Prostate gland (tissue), 2 donors: ENCODE measurements around the gene RASSF1. TPM values are rescaled to one million over a fixed set of nuclear protein-coding genes. Genes with fewer than 3 reads are reported as not detected.

Experiments
- DNase-seq: peaks from one replicate; pipeline ENCODE4 v3.0.0-alpha.2; 2019; ENCODE audit warnings: low spot score
- H3K27ac ChIP-seq, 2 donors: fragments of 200-600 bp; sonication (generic); 2 replicates each; pipeline ENCODE4 v1.5.1; 2017 to 2019
- H3K27me3 ChIP-seq: fragments of 200-600 bp; sonication (generic); replicated peaks from 2 replicates; pipeline ENCODE4 v1.5.1; 2019; ENCODE audit not compliant: insufficient read depth
- H3K36me3 ChIP-seq, 2 donors: fragments of 200-600 bp; sonication (generic); 1 replicate in 1 of 2; 2 replicates in 1 of 2; pipeline versions ENCODE4 v1.5.1 to v1.8.1; 2017 to 2019
- H3K4me1 ChIP-seq: fragments of 200-600 bp; sonication (generic); replicated peaks from 2 replicates; pipeline ENCODE4 v1.5.1; 2019
- H3K4me3 ChIP-seq, 2 donors: fragments of 200-600 bp; sonication (generic); 2 replicates each; pipeline ENCODE4 v1.5.1; 2017 to 2019
- H3K9me3 ChIP-seq: fragments of 200-600 bp; sonication (generic); 2 replicates; pipeline ENCODE4 v1.5.1; 2017
- CTCF ChIP-seq, 4 experiments: fragments of 200-600 bp in 2 of 4; fragments of 450-650 bp in 2 of 4; sonication (generic) in 2 of 4; IDR thresholded peaks; 1 replicate in 3 of 4; 2 replicates in 1 of 4; pipeline ENCODE4 v1.5.1; 2016 to 2019; ENCODE audit warnings: antibody characterized with exemption in 4 of 4, mild to moderate bottlenecking in 2 of 4, moderate library complexity in 2 of 4
- POLR2A ChIP-seq: fragments of 450-650 bp; IDR thresholded peaks from one replicate; pipeline ENCODE4 v1.6.1; 2016; ENCODE audit warnings: antibody characterized with exemption, mild to moderate bottlenecking
- POLR2AphosphoS5 ChIP-seq: sonication (generic); formaldehyde crosslinking; IDR thresholded peaks from one replicate; pipeline ENCODE4 v1.6.1; 2017; ENCODE audit warnings: antibody characterized with exemption
- WGBS: methylation state at CpG from one replicate; pipeline ENCODE4 v1.1.5; 2018; 5-methylcytosine and 5-hydroxymethylcytosine counted together
- intact Hi-C: fragments of 100-400 bp; cut with DNase I; formaldehyde crosslinking; loops from one replicate; pipeline ENCODE4 v1.14.2; 2022
- total RNA-seq, 2 donors: library from RNA; depleted of rRNA; stranded (reverse); fragments of >200 nt; gene quantifications; one replicate each; pipeline ENCODE4 v1.1.0, GENCODE V29; 2016

RASSF1 gene
- total RNA-seq, 2 donors from 2014 or later = 23.8 to 36.6 TPM

DNA sequence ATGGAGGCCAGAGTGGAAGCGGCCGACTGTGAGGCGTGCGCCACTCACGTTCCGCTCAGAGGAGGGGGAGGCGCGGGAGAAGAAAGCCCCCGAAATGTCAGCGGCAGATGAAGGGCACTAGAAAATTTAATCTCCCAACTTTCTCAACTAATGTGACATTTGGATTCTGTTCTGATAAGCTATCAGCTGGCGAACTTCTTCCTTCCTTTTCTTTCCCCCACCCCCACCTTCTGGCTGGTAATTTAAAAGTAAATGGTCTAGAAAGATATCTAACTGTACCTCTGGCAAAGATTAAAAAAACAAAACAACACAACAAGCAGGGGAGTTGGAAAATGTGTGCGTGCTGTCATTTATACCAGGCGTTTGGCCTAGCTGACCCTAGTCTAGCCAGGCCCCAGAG, 45.1 kb upstream of the RASSF1 start:
- no peak overlapping the region for H3K27ac ChIP-seq
- no peak for DNase-seq
- no peak overlapping the region for H3K4me3 ChIP-seq
- no peaks in the 10 kb centered on the region for H3K4me1 ChIP-seq
- H3K36me3 ChIP-seq = no peaks in the 10 kb centered on the region
- intact Hi-C loops = no loop called here
- WGBS = 84% methylated on average over 13 of the region's 13 CpGs
- TF ChIP-seq CTCF (IDR thresholded peaks at IDR 0.05) (no peak), POLR2AphosphoS5 (no peak), POLR2A (no peak)
- no peaks in the 10 kb centered on the region for H3K27me3 ChIP-seq
- no peaks in the 10 kb centered on the region for H3K9me3 ChIP-seq

DNA sequence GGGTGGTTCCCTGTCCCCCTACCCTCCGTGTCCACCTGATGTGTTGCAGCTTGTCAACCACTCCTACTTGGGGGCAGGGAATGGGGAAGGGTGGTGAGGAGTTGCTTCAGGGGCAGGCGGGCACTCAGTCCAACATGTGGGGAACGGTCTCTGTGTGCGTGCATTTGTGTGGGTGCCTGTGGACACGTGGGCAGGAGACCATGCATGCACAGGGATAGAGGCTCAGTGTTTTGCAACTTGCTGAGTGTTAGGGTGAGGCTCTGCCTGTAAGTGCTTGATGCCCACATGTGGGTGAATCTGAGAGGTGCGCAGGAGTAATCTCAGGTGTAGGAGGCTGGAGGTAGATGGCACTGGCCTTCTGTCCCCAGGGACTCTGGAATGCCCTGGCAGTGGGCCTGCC, 43.1 kb upstream of the RASSF1 start:
- Histone ChIP-seq H3K4me1 (no peaks in the 10 kb centered on the region), H3K9me3 (no peaks in the 10 kb centered on the region), H3K36me3 (no peaks in the 10 kb centered on the region), H3K27me3 (no peaks in the 10 kb centered on the region), H3K27ac (no peak overlapping the region), H3K4me3 (no peak overlapping the region)
- no peak for DNase-seq
- TF ChIP-seq POLR2AphosphoS5 = no peak
- TF ChIP-seq POLR2A = no peak
- no peak for TF ChIP-seq CTCF (IDR thresholded peaks at IDR 0.05)
- intact Hi-C loops = no loop called here
- 74% methylated on average over 6 of the region's 6 CpGs for WGBS

GRCh38 chr3:50382722-50383121, 42.1 kb upstream of the RASSF1 start:
- Histone ChIP-seq H3K36me3 (no peaks in the 10 kb centered on the region), H3K9me3 (no peaks in the 10 kb centered on the region), H3K4me3 (no peak overlapping the region), H3K27ac (no peak overlapping the region), H3K27me3 (no peaks in the 10 kb centered on the region), H3K4me1 (no peaks in the 10 kb centered on the region)
- DNase-seq = no peak
- intact Hi-C loops = no loop called here
- 86% methylated on average over 12 of the region's 12 CpGs for WGBS
- no peak for TF ChIP-seq POLR2A
- TF ChIP-seq CTCF (IDR thresholded peaks at IDR 0.05) = no peak
- TF ChIP-seq POLR2AphosphoS5 = no peak

DNA sequence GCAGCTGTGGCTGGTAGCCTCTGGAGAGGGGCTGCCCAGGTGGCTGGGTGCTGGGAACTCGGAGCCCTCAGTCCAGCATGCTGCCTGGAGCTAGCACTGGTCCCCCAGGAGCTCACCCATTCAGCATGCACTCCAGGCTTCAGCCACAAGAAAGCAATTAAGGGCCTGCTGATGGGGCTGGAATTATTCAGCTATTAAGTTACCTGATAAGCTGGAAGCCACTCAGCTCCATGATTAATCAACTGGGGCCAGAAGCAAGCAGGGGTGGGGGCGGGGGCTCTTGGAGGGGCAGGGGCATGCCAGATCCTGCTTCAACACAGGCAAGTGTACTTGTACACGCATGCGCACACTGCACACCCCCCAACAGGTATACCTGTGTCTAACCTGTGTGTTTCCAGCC, 40.7 kb upstream of the RASSF1 start:
- 83% methylated on average over 4 of the region's 4 CpGs for WGBS
- no peak overlapping the region for H3K4me3 ChIP-seq
- intact Hi-C loops = no loop called here
- no peaks in the 10 kb centered on the region for H3K36me3 ChIP-seq
- TF ChIP-seq CTCF (IDR thresholded peaks at IDR 0.05) = no peak
- TF ChIP-seq POLR2AphosphoS5 = no peak
- TF ChIP-seq POLR2A = no peak
- no peak overlapping the region for H3K27ac ChIP-seq
- H3K4me1 ChIP-seq = no peaks in the 10 kb centered on the region
- H3K9me3 ChIP-seq = no peaks in the 10 kb centered on the region
- H3K27me3 ChIP-seq = no peaks in the 10 kb centered on the region
- DNase-seq = no peak

DNA sequence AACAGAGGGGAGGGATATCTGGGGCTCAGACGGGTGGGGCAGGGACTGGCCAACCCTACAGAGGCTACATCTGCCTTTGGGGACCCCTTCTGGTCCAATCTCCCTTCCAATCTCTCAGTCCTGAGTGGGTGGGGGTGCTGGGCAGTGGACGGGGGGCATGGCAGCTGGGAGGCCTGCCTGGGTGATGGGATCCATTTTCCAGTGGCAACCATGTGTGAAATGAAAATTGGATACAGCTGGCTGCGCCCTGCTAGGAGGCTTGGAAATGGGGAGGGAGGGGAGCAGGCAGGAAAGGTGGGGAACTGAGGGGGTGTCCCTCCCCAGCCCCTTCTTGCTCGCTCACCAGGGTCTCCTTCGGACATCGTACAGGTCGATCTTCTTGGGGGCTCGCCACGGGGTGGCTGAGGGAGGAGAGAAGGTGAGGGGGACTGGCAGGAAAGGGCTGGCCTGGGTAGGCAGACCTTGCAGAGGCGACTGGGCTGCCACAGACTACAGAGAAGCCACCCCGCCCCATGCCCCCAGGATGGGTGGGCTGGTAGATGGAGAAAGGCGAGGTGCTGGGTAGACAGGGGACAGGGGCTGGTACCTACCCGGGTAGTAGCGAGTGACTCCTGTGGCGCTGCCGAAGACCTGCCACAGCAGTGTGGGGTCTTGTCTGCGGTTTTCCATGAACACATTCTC, 39.9 kb upstream of the RASSF1 start:
- WGBS = 89% methylated on average over 17 of the region's 17 CpGs
- no peaks in the 10 kb centered on the region for H3K9me3 ChIP-seq
- no peaks in the 10 kb centered on the region for H3K36me3 ChIP-seq
- no peak overlapping the region for H3K27ac ChIP-seq
- no peak overlapping the region for H3K4me3 ChIP-seq
- TF ChIP-seq POLR2AphosphoS5 (no peak), POLR2A (no peak), CTCF (IDR thresholded peaks at IDR 0.05) (no peak)
- no peaks in the 10 kb centered on the region for H3K27me3 ChIP-seq
- intact Hi-C loops = no loop called here
- no peak for DNase-seq
- no peaks in the 10 kb centered on the region for H3K4me1 ChIP-seq
